GM12878 (cell line): Measurements from ENCODE around the gene PPP1R14D. TPM values are rescaled to one million over a fixed set of nuclear protein-coding genes. Genes with fewer than 3 reads are reported as not detected.

Experiments used
- ATAC-seq: fragments of 200-7000 bp; cut with Tn5 transposase; 3 replicates; pipeline ENCODE4 v1.9.1; 2020; ENCODE audit warnings: mild to moderate bottlenecking, moderate library complexity
- BruUV-seq: library from RNA; stranded (reverse); fragments of 400-500 nt; replicated peaks from 2 replicates; lab custom pipeline; 2021; lab: Mats Ljungman, UMichigan
- CTCF ChIA-PET: fragments of 300-600 bp; sonication (Branson Sonifier 250); formaldehyde crosslinking; extraction: SDS; loops from one replicate; lab custom pipeline; 2021; ENCODE audit warnings: inconsistent platforms; lab: Yijun Ruan, JAX
- POLR2A ChIA-PET: fragments of 350-600 bp; formaldehyde crosslinking; extraction: SDS; loops from one replicate; lab custom pipeline; 2021; ENCODE audit warnings: inconsistent platforms; lab: Charles Lee
- RAD21 ChIA-PET: fragments of 300-600 bp; sonication (Branson Sonifier 250); formaldehyde crosslinking; loops from one replicate; lab custom pipeline; 2023; ENCODE audit warnings: antibody characterized with exemption; ENCODE audit not compliant: unreplicated experiment; lab: Charles Lee
- SMC1A ChIA-PET: fragments of 300-600 bp; sonication (Branson Sonifier 250); formaldehyde crosslinking; loops from one replicate; lab custom pipeline; 2023; ENCODE audit not compliant: unreplicated experiment, uncharacterized antibody; lab: Charles Lee
- DNase-seq: peaks from one replicate; pipeline ENCODE4 v3.0.0-alpha.2; 2011; ENCODE audit warnings: low read depth, low spot score
- FAIRE-seq: peaks from 3 replicates; lab custom pipeline; 2011; peaks lifted over from hg19 to GRCh38; lab: Jason Lieb, UNC
- H2AFZ ChIP-seq: 2 replicates; pipeline ENCODE4 v1.6.0; 2011; ENCODE audit warnings: low read depth, low read length, control low read depth; ENCODE audit not compliant: control insufficient read depth
- H3K27ac ChIP-seq: 2 replicates; pipeline ENCODE4 v1.5.1; 2011; ENCODE audit warnings: control low read depth; ENCODE audit not compliant: control insufficient read depth, insufficient read depth
- H3K27me3 ChIP-seq, 2 experiments: replicated peaks in 1 of 2; 2 replicates each; pipeline versions ENCODE4 v1.6.0 to v1.6.1; 2011; ENCODE audit warnings: low read length in 1 of 2; ENCODE audit not compliant: control insufficient read depth in 2 of 2, insufficient read depth in 2 of 2
- H3K36me3 ChIP-seq, 2 experiments: 2 replicates each; pipeline ENCODE4 v1.5.1; 2011; ENCODE audit warnings: low read length in 1 of 2; ENCODE audit not compliant: control insufficient read depth in 2 of 2, insufficient read depth in 2 of 2
- H3K4me1 ChIP-seq: 2 replicates; pipeline ENCODE4 v1.6.1; 2011; ENCODE audit warnings: mild to moderate bottlenecking, low read length, moderate library complexity, mixed read lengths; ENCODE audit not compliant: control insufficient read depth, insufficient read depth
- H3K4me2 ChIP-seq: 2 replicates; pipeline ENCODE4 v1.6.0; 2011; ENCODE audit warnings: control low read depth; ENCODE audit not compliant: control insufficient read depth, insufficient read depth
- H3K4me3 ChIP-seq: fragments of 200-600 bp; sonication (generic); 2 replicates; pipeline ENCODE4 v1.5.1; 2016
- H3K79me2 ChIP-seq: 2 replicates; pipeline ENCODE4 v1.6.0; 2011; ENCODE audit warnings: low read length; ENCODE audit not compliant: control insufficient read depth, insufficient read depth
- H3K9ac ChIP-seq: 2 replicates; pipeline ENCODE4 v1.8.0; 2011; ENCODE audit warnings: low read length, control low read depth, mixed read lengths; ENCODE audit not compliant: control insufficient read depth, insufficient read depth
- H3K9me3 ChIP-seq: replicated peaks from 3 replicates; pipeline ENCODE4 v1.5.1; 2011; ENCODE audit warnings: mild to moderate bottlenecking, low read length; ENCODE audit not compliant: control insufficient read depth, insufficient read depth
- H4K20me1 ChIP-seq: 2 replicates; pipeline ENCODE4 v1.6.0; 2011; ENCODE audit not compliant: control insufficient read depth, insufficient read depth
- CBX3 ChIP-seq: fragments of 200-600 bp; sonication (generic); IDR thresholded peaks from 2 replicates; pipeline ENCODE4 v1.6.1; 2016; ENCODE audit warnings: low read depth, borderline replicate concordance
- ETV6 ChIP-seq, 2 experiments: fragments of 450-650 bp in 1 of 2; IDR thresholded peaks in 1 of 2; conservative IDR thresholded peaks in 1 of 2; 2 replicates each; pipeline ENCODE4 v1.6.1; 2014; ENCODE audit warnings: antibody characterized with exemption in 1 of 2, borderline replicate concordance in 1 of 2, low read depth in 1 of 2, mild to moderate bottlenecking in 1 of 2, moderate library complexity in 1 of 2
- FOXM1 ChIP-seq: IDR thresholded peaks from 2 replicates; pipeline ENCODE4 v1.6.1; 2012; ENCODE audit warnings: low read depth, mild to moderate bottlenecking, inconsistent platforms, low read length, moderate library complexity
- HCFC1 ChIP-seq: fragments of 150-350 bp; IDR thresholded peaks from 2 replicates; pipeline ENCODE4 v1.6.1; 2014; ENCODE audit warnings: low read length
- LARP7 ChIP-seq: fragments of 450-650 bp; IDR thresholded peaks from 2 replicates; pipeline ENCODE4 v1.6.1; 2017; ENCODE audit warnings: mild to moderate bottlenecking
- NFXL1 ChIP-seq: fragments of 450-650 bp; IDR thresholded peaks from 2 replicates; pipeline ENCODE4 v1.6.1; 2017; ENCODE audit warnings: antibody characterized with exemption, mild to moderate bottlenecking, borderline replicate concordance
- PAX8 ChIP-seq: fragments of 450-650 bp; IDR thresholded peaks from 2 replicates; pipeline ENCODE4 v1.6.1; 2017; ENCODE audit warnings: mild to moderate bottlenecking, moderate library complexity
- POLR2A ChIP-seq: IDR thresholded peaks from 2 replicates; pipeline ENCODE4 v1.6.1; 2011; ENCODE audit warnings: low read depth, mild to moderate bottlenecking, low read length
- RAD51 ChIP-seq: fragments of 450-650 bp; IDR thresholded peaks from 2 replicates; pipeline ENCODE4 v1.6.1; 2016; ENCODE audit warnings: moderate library complexity, mild to moderate bottlenecking, inconsistent platforms
- SIN3A ChIP-seq: IDR thresholded peaks from 2 replicates; pipeline ENCODE4 v1.6.1; 2012; ENCODE audit warnings: low read depth, low read length, improper control_type of control experiment
- SP1 ChIP-seq: IDR thresholded peaks from one replicate; pipeline ENCODE4 v1.6.1; 2011; ENCODE audit warnings: low read depth, low read length
- SREBF2 ChIP-seq: IDR thresholded peaks from 2 replicates; pipeline ENCODE4 v1.6.1; 2012; ENCODE audit warnings: mild to moderate bottlenecking, low read length
- STAT3 ChIP-seq: IDR thresholded peaks from 2 replicates; pipeline ENCODE4 v1.6.1; 2011; ENCODE audit warnings: low read depth, low read length, improper control_type of control experiment
- TBL1XR1 ChIP-seq: IDR thresholded peaks from 2 replicates; pipeline ENCODE4 v1.6.1; 2012; ENCODE audit warnings: low read depth, low read length, improper control_type of control experiment
- WGBS: methylation state at CpG from one replicate; pipeline ENCODE4 v1.1.6; 2016; ENCODE audit warnings: low lambda C conversion rate; ENCODE audit not compliant: insufficient replicate concordance, insufficient coverage; ENCODE audit errors: missing lambda C conversion rate; 5-methylcytosine and 5-hydroxymethylcytosine counted together
- in situ Hi-C: fragments of 300-500 bp; cut with MboI; formaldehyde crosslinking; loops from 9 replicates; pipeline ENCODE4 v1.14.3; 2018; ENCODE audit warnings: mixed read lengths
- intact Hi-C: fragments of 100-400 bp; cut with micrococcal nuclease; formaldehyde crosslinking; loops from one replicate; pipeline ENCODE4 v1.14.2; 2022; ENCODE audit not compliant: unreplicated experiment
- polyA plus RNA-seq, 11 experiments: library from polyadenylated mRNA; depleted of rRNA in 4 of 11; unstranded in 6 of 11; stranded (reverse) in 5 of 11; fragments of >200 nt; fragmentation: Nextera tagmentation in 4 of 11; fragmentation: Illumina TruSeq in 1 of 11; extraction: Ambion mirVana in 4 of 11; extraction: Trizol in 1 of 11; gene quantifications; 1 replicate in 1 of 11; 2 replicates in 10 of 11; pipeline versions ENCODE4 v1.2.1 to v1.2.3, GENCODE V29; 2011 to 2016; ENCODE audit warnings: inconsistent platforms in 2 of 11, missing spikeins in 2 of 11, low read depth in 1 of 11
- total RNA-seq, 4 experiments: library from RNA; depleted of rRNA in 3 of 4; stranded (reverse); fragments of >200 nt in 3 of 4; fragmentation: Illumina TruSeq in 1 of 4; extraction: Trizol in 1 of 4; gene quantifications; 2 replicates each; pipeline versions ENCODE4 v1.2.1 to v1.2.3, GENCODE V29; 2013 to 2021
- TF ChIP-seq, protein P1 (sequence below): IDR thresholded peaks from 2 replicates; pipeline ENCODE4 v1.6.1; 2012; ENCODE audit warnings: low read depth, low read length, improper control_type of control experiment

PPP1R14D gene
- total and polyA plus RNA-seq, 10 of the 15 experiments (the other 5 are each of a cell fraction or from before 2014, with no cell fraction given) = 0.10 TPM; not detected in 9

DNA sequence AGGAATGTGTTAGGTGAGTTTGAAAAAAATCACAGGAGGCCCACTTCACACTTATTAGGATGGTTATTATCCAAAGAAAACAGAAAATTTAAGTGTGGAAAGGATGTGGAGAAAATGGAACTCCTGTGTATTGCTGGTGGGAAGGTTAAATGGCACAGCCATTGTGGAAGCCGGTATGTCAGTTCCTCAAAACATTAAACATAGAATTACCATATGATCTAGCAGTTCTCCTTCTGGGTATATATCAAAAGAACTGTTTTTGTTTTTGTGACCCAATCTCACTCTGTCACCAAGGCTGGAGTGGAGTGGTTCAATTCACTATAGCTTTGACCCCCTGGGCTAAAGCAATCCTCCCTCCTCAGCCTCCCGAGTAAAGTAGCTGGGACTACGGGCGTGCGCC lies 32.0 kb downstream of the PPP1R14D start:
- Histone ChIP-seq H3K4me3 (no peak overlapping the region), H3K27ac (no peak overlapping the region), H3K9me3 (no peaks in the 10 kb centered on the region), H4K20me1 (no peaks in the 10 kb centered on the region), H3K79me2 (no peaks in the 10 kb centered on the region; the same call in 1 of the 2 replicates), H3K4me2 (no peak overlapping the region), H3K36me3 (no peaks in the 10 kb centered on the region), H3K9ac (no peak overlapping the region), H3K27me3 (no peaks in the 10 kb centered on the region), H2AFZ (no peak overlapping the region), H3K4me1 (no peaks in the 10 kb centered on the region)
- no peak for TF ChIP-seq CBX3
- TF ChIP-seq LARP7 = no peak
- no peak for TF ChIP-seq SP1
- no peak for TF ChIP-seq TBL1XR1
- TF ChIP-seq, protein P1, sequence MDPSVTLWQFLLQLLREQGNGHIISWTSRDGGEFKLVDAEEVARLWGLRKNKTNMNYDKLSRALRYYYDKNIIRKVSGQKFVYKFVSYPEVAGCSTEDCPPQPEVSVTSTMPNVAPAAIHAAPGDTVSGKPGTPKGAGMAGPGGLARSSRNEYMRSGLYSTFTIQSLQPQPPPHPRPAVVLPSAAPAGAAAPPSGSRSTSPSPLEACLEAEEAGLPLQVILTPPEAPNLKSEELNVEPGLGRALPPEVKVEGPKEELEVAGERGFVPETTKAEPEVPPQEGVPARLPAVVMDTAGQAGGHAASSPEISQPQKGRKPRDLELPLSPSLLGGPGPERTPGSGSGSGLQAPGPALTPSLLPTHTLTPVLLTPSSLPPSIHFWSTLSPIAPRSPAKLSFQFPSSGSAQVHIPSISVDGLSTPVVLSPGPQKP = no peak
- no peak for TF ChIP-seq ETV6 (conservative IDR thresholded peaks at IDR 0.05 in 1 of 2, IDR thresholded peaks at IDR 0.05 in 1 of 2; ENCODE audit: borderline replicate concordance in 1 of 2, low read depth in 1 of 2)
- TF ChIP-seq SREBF2 = no peak
- TF ChIP-seq PAX8 = no peak
- no peak for TF ChIP-seq FOXM1
- no peak for TF ChIP-seq NFXL1
- TF ChIP-seq POLR2A = no peak
- no peak for TF ChIP-seq SIN3A
- TF ChIP-seq STAT3 = no peak
- no peak for TF ChIP-seq HCFC1
- no peak for TF ChIP-seq RAD51
- POLR2A ChIA-PET = interaction anchor here (0.7 kb wide), 1 partner anchor 352 kb away, joined by 4 read pairs; no protein-coding TSS in a partner anchor
- FAIRE-seq (no peak), ATAC-seq (no peak), DNase-seq (no peak)
- intact Hi-C loops = no loop called here
- CTCF ChIA-PET = interaction anchor here (0.6 to 0.7 kb wide), 3 partner anchors 102 to 207 kb away, joined by 4 to 6 read pairs (median 4); no protein-coding TSS in a partner anchor
- WGBS = 95% methylated on average over 5 of the region's 5 CpGs
- SMC1A ChIA-PET = interaction anchor here (0.7 to 1.3 kb wide), 2 partner anchors 9 to 101 kb away, joined by 4 to 5 read pairs; partner anchors contain the start of gene RAD51
- RAD21 ChIA-PET = interaction anchor here (0.7 to 1.8 kb wide), 2 partner anchors 10 to 62 kb away, joined by 3 to 4 read pairs; no protein-coding TSS in a partner anchor
- in situ Hi-C loops = no loop called here
- BruUV-seq = no TSS peak
